Measurements from ENCODE around the gene PCCA.
"Not testable (repeated sequence)": the region's sequence is repeated elsewhere in the genome, so short reads cannot be mapped to it uniquely, and the experiment has no call there.

PCCA gene

DNA sequence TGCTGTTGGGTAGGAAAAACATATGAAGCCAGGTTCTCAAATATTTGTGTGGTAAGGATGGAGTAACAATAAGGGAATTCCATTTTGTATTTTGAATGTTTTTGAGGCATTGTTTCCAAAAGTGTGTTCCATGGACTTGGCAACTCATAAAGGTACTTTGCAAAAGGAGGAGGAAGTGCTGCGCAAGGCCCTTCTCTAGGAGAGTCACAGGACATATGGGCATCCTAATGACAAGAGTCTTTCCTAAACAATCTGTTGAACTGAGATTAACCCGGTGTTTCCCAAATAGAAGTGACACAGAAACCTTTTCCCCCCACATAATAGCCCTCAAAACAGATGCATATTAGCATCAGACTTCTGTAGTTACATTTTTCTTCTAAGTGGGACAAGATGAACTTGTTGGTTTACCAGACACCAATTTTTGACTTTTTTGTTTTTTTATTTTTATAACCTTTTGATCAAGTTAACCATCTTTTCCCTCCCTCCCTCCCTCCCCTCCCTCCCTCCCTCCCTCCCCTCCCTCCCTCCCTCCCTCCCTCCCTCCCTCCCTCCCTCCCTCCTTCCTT lies 209.3 kb downstream of the PCCA start:
- no peak for DNase-seq
- H3K36me3 Mint-ChIP-seq (ENCODE audit: low read depth): no peaks in the 10 kb centered on the region
- no peak overlapping the region for H3K4me3 Mint-ChIP-seq
- no peaks in the 10 kb centered on the region for H3K9me3 Mint-ChIP-seq
- H3K27ac Mint-ChIP-seq: no peak overlapping the region
- H3K4me1 Mint-ChIP-seq (ENCODE audit: low read depth): no peaks in the 10 kb centered on the region
- H3K27me3 Mint-ChIP-seq: no peaks in the 10 kb centered on the region

DNA sequence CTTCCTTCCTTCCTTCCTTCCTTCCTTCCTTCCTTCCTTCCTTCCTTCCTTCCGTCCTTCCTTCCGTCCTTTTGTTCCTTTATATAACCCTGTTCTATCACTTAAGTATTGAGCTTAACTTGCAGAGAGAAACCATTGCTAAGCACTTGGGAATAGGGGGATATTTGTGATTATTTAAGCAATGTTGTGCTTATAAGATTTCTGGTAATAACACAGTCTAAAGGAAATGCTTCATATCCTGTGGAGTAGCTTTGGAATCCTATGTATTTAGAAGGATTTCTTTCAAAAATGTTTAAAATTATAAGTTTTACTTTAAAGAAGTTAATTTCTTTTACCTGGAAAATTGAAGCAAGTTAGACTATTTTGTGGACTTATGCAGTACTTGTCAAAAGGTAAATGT lies 209.8 kb downstream of the PCCA start:
- DNase-seq: no peak
- no peak overlapping the region for H3K4me3 Mint-ChIP-seq
- no peak overlapping the region for H3K27ac Mint-ChIP-seq
- H3K4me1 Mint-ChIP-seq (ENCODE audit: low read depth): no peaks in the 10 kb centered on the region
- H3K27me3 Mint-ChIP-seq: no peaks in the 10 kb centered on the region
- no peaks in the 10 kb centered on the region for H3K36me3 Mint-ChIP-seq (ENCODE audit: low read depth)
- no peaks in the 10 kb centered on the region for H3K9me3 Mint-ChIP-seq

DNA sequence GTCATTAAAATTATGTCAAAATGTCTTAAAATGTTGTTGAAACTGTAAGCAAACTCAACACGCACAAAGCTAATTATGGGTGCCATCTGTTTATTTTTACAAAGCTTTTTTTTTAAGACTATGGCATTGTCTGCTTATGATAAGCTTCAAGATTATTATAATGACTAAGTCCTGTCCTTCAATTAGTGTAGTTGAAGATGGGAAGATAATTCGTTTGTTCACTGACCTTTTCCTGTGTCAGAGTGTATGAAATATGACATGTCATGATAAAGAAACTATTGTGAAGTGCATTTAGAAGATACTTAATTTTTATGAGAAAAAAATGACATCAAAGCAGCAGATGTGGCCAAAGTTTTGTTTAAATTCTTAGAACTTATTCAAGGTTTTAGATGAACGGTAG lies 211.3 kb downstream of the PCCA start:
- H3K27me3 Mint-ChIP-seq: no peaks in the 10 kb centered on the region
- H3K4me3 Mint-ChIP-seq: no peak overlapping the region
- H3K36me3 Mint-ChIP-seq (ENCODE audit: low read depth): no peaks in the 10 kb centered on the region
- H3K4me1 Mint-ChIP-seq (ENCODE audit: low read depth): no peaks in the 10 kb centered on the region
- no peak overlapping the region for H3K27ac Mint-ChIP-seq
- DNase-seq: no peak
- no peaks in the 10 kb centered on the region for H3K9me3 Mint-ChIP-seq

DNA sequence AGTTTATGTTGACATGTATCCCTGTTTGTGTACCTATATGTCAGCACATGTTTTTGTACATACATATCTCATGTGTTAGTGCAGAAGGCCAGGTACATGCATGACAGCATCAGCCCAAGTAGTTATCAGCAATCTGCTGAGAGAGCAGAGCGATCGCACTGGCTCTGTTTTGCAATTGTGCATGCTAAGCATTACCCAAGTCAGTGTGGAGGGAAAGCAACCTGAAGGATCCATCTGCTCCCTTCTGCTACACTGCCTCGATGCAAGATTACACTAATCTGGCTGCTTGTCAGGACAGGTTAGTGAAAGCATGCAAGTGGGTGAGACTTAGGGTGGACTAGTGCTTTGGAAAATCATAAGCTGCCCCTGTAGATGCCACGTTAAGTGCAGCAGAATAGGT lies 211.8 kb downstream of the PCCA start:
- H3K9me3 Mint-ChIP-seq: no peaks in the 10 kb centered on the region

DNA sequence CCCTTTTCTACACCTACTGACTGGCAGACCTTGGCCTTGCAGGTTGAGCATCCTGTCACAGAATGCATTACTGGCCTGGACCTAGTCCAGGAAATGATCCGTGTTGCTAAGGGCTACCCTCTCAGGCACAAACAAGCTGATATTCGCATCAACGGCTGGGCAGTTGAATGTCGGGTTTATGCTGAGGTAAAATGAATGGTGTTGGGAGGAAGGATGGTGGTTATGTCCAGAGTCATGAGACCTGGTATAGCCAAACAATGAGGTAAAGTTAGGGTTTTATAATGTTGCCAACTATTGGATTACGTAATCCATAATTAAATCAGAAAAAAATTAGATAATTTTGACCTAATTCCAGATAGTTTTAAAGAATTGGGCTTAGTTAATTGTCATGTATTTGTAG lies 212.5 kb downstream of the PCCA start:
- Mint-ChIP-seq H3K4me1 (ENCODE audit: low read depth) (no peaks in the 10 kb centered on the region), H3K36me3 (ENCODE audit: low read depth) (no peaks in the 10 kb centered on the region), H3K27me3 (no peaks in the 10 kb centered on the region), H3K27ac (no peak overlapping the region), H3K4me3 (no peak overlapping the region), H3K9me3 (no peaks in the 10 kb centered on the region)
- DNase-seq: no peak

More for the DNA sequence above, 211.8 kb downstream of the PCCA start:
- DNase-seq: no peak
- H3K4me3 Mint-ChIP-seq: no peak overlapping the region
- no peaks in the 10 kb centered on the region for H3K27me3 Mint-ChIP-seq
- H3K36me3 Mint-ChIP-seq (ENCODE audit: low read depth): no peaks in the 10 kb centered on the region
- no peak overlapping the region for H3K27ac Mint-ChIP-seq
- H3K4me1 Mint-ChIP-seq (ENCODE audit: low read depth): no peaks in the 10 kb centered on the region

DNA sequence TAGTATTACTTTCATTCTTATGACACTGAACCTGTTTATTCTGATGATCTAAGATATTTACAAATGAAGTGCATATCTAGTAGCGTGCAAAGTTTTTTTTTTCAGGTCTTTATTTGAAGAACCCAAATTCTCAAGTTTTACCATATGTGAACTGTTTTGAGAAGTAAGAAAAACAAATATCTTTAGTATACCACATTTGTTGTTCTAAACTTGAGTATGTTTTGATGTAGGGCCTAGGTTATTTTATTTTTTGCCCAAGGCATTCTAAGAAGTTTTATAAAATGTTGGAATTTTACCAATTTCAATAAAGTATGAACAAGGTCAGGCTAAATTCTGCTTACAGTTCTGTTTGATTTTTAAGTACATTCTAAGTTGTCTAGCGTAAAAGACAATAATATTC lies 213.5 kb downstream of the PCCA start:
- Mint-ChIP-seq H3K36me3 (ENCODE audit: low read depth) (no peaks in the 10 kb centered on the region), H3K27me3 (no peaks in the 10 kb centered on the region), H3K9me3 (no peaks in the 10 kb centered on the region), H3K4me1 (ENCODE audit: low read depth) (no peaks in the 10 kb centered on the region), H3K27ac (no peak overlapping the region), H3K4me3 (no peak overlapping the region)
- DNase-seq: no peak

DNA sequence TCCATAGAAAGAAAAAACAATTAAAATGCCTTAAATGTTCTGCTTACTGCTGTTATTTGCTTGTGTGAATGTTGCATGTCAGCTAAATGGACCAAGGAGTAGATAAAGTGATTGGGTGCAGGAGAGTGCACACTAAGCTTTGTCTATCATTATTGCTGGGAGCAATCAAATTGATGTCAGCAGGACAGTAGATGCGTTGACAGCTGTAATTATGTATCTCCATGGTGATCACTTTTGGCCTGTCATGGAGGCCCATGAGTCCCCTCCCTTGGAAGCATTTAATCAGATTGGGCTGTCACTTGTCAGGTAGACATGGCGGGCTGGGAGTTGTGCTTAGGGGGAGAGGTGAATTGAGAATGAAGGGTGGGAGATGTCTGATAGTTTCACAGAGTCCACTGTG lies 215.3 kb downstream of the PCCA start:
- no peaks in the 10 kb centered on the region for H3K27me3 Mint-ChIP-seq
- no peaks in the 10 kb centered on the region for H3K4me1 Mint-ChIP-seq (ENCODE audit: low read depth)
- H3K9me3 Mint-ChIP-seq: no peaks in the 10 kb centered on the region
- H3K4me3 Mint-ChIP-seq: no peak overlapping the region
- DNase-seq: no peak
- H3K27ac Mint-ChIP-seq: no peak overlapping the region
- no peaks in the 10 kb centered on the region for H3K36me3 Mint-ChIP-seq (ENCODE audit: low read depth)

DNA sequence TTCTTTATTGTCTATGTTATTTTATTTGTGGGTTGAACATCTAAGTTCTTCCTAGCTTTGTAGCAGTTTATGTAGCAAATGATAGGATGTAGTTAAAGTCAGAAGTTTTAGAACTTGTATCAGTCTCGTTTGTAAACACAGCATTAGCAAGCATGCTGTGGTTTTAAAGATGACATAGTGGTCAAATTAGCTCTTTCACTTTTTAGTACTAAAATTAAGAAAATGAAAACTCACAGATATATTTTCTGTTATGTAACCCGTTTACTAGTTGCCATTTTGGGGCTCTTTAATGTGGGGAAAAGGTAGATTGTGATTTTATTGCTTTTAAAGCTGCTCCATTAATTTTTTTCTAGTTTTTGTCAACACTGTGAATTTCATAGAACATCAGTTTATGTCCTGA lies 216.5 kb downstream of the PCCA start:
- Mint-ChIP-seq H3K9me3 (no peaks in the 10 kb centered on the region), H3K4me1 (ENCODE audit: low read depth) (no peaks in the 10 kb centered on the region), H3K36me3 (ENCODE audit: low read depth) (peaks cover 6% of the 10 kb centered on the region), H3K4me3 (no peak overlapping the region), H3K27ac (no peak overlapping the region), H3K27me3 (no peaks in the 10 kb centered on the region)
- DNase-seq: no peak

DNA sequence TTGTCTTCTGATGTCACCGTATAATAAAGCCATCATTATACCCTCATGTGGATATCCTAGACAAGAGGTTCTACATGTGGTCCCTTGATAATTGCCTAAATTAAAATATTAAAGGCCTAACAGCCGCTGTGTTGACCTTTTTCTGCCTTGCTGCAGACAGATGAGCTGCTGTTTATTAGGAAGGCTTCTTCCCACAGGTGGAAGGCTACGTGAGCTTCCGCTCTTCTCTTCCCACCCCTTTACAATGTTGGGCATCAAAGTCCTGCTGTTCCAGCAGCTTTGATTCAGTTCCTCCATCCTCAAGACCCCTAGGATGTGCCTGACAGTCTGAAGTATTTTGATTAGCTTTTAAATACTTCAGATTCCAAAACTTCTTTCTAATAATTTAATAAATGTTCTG lies 217.1 kb downstream of the PCCA start:
- Mint-ChIP-seq H3K36me3 (ENCODE audit: low read depth) (peaks cover 6% of the 10 kb centered on the region), H3K4me3 (no peak overlapping the region), H3K27ac (no peak overlapping the region), H3K27me3 (no peaks in the 10 kb centered on the region), H3K4me1 (ENCODE audit: low read depth) (no peaks in the 10 kb centered on the region), H3K9me3 (no peaks in the 10 kb centered on the region)
- DNase-seq: no peak

DNA sequence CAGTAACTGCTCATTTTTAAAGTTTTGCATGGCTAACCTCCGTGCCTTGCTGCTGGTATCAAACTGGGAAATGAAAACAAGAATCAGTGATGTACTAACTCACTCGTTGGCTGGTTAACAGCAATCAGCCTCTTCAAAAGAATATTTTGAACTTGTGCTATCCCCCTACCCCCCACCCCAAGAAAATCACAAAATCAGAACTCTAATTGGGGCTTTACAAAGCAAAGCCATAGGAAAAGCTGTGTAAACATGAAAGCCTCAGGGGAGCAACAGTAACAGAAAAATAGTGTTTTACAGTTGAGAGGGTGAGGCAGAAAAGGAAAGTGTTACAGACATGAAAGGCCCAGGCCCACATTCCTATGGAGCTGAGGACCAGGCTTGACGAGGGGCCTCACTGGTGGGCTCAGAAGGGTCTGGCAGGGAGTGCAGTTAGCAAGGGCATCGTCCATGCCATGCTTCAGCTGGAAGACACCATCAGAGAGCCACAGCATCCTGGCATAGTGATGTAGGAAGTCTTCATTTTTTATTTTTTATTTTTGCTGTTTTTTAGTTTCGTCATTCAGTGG lies 217.6 kb downstream of the PCCA start:
- no peak overlapping the region for H3K4me3 Mint-ChIP-seq
- no peaks in the 10 kb centered on the region for H3K9me3 Mint-ChIP-seq
- H3K36me3 Mint-ChIP-seq (ENCODE audit: low read depth): peaks cover 8% of the 10 kb centered on the region
- H3K4me1 Mint-ChIP-seq (ENCODE audit: low read depth): no peaks in the 10 kb centered on the region
- no peak for DNase-seq
- no peak overlapping the region for H3K27ac Mint-ChIP-seq
- H3K27me3 Mint-ChIP-seq: no peaks in the 10 kb centered on the region

DNA sequence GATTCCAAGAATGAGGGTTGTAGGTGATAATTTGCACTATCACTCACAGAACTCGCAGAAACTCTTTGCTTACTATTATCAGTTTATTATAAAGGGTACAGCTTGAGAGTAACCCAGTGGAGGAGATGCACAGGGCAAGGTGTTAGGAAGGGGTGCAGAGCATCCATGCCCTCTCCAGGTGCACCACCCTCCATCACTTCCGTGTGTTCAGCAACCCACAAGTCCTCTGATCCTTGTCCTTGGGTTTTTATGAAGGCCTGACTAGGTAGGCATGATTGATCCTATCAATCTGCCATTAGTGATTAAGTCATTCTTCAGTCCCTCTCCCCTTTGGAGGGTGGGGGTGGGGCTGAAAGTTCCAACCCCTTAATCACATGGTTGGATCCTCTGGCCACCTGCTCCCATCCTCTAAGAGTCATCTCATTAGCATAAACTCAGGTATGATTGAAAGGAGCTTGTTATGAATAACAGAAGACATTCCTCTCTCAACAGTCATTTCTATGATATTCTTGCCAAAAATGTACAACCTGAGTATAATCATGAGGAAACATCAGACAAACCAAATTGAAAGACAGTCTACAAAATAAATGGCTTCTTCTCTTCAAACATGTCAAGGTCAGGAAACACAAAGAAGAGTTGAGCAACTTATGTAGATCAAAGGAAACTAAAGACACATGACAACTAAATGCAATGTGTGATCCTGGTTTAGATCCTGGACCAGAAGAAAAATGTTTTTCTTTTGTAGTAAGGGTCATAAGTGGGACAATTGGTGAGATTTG lies 225.4 kb downstream of the PCCA start:
- H3K27me3 Mint-ChIP-seq: no peaks in the 10 kb centered on the region
- DNase-seq: no peak

DNA sequence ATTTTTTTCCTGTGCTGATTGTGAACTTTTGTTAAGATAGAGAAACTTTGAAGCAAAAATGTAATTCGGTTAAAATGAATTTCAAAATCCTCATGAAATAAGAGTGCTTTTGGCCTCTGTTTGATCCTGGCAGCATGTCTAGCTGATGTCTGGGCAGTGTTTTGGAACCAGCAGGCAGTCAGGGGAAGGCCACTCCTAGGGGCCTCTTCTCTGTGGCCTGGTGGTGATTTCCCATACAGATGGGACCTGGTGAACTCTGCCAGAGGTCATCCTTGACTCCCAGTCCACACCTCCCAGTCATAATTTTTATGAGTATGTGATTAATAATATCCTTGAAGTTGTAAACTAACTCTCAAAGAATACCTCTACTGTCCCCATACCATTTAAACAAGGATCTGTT lies 226.6 kb downstream of the PCCA start:
- H3K36me3 Mint-ChIP-seq (ENCODE audit: low read depth): peaks cover 22% of the 10 kb centered on the region
- no peak overlapping the region for H3K27ac Mint-ChIP-seq
- no peaks in the 10 kb centered on the region for H3K27me3 Mint-ChIP-seq
- no peak for DNase-seq
- no peak overlapping the region for H3K4me3 Mint-ChIP-seq
- H3K4me1 Mint-ChIP-seq (ENCODE audit: low read depth): no peaks in the 10 kb centered on the region
- peaks cover 4% of the 10 kb centered on the region for H3K9me3 Mint-ChIP-seq

More for the DNA sequence above, 225.4 kb downstream of the PCCA start:
- Mint-ChIP-seq H3K27ac (no peak overlapping the region), H3K4me3 (no peak overlapping the region), H3K36me3 (ENCODE audit: low read depth) (peaks cover 23% of the 10 kb centered on the region), H3K4me1 (ENCODE audit: low read depth) (no peaks in the 10 kb centered on the region), H3K9me3 (peaks cover 4% of the 10 kb centered on the region)

DNA sequence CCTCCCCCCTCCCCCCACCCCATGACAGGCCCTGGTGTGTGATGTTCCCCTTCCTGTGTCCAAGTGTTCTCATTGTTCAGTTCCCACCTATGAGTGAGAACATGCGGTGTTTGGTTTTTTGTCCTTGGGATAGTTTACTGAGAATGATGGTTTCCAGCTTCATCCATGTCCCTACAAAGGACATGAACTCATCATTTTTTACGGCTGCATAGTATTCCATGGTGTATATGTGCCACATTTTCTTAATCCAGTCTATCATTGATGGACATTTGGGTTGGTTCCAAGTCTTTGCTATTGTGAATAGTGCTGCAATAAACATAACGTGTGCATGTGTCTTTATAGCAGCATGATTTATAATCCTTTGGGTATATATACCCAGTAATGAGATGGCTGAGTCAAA lies 229.6 kb downstream of the PCCA start:
- H3K36me3 Mint-ChIP-seq (ENCODE audit: low read depth): peaks cover 16% of the 10 kb centered on the region
- H3K4me1 Mint-ChIP-seq (ENCODE audit: low read depth); H3K9me3 Mint-ChIP-seq; H3K27me3 Mint-ChIP-seq; DNase-seq; H3K27ac Mint-ChIP-seq; H3K4me3 Mint-ChIP-seq: not testable (repeated sequence)

DNA sequence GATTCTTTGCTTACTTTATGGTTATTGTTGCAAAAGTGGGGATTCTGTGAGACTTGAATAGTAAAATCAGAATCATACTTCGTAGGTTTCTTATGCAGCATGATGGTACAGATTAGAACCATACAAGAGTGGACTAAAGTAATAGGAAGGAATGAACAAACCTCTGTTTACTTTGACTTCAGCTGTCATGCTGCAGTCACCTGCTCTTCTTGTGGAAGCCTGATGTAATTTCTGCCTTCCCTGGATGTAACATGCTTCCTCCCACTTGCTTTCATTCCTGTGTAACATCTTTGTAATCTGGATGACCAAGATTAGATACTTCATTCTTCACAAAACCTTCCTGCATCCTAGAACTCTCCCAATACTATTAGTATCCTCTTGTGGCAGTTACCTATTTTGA lies 235.0 kb downstream of the PCCA start:
- Mint-ChIP-seq H3K27me3 (no peaks in the 10 kb centered on the region), H3K36me3 (ENCODE audit: low read depth) (peaks cover 19% of the 10 kb centered on the region), H3K9me3 (no peaks in the 10 kb centered on the region), H3K4me1 (ENCODE audit: low read depth) (no peaks in the 10 kb centered on the region), H3K4me3 (no peak overlapping the region), H3K27ac (no peak overlapping the region)
- DNase-seq: no peak

DNA sequence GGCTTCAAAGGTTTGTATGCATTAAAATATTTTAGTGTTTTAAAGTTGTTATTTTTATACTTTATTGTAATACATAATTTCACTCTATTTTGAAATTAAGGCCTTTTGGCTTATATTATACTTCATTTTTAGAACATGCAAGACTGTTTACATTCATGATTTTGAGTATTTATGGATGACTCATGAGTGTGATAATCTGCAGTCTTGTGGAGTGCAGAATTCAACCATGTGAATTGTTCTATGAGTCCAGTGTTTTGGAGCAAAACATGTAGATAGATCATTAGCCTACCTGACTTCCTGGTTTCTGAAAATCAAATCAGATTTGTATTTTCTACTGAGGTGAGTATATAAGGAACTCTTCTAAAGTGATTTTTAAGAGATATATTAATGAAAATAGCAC lies 241.8 kb downstream of the PCCA start:
- Mint-ChIP-seq H3K27me3 (no peaks in the 10 kb centered on the region), H3K4me1 (ENCODE audit: low read depth) (no peaks in the 10 kb centered on the region), H3K9me3 (peaks cover 15% of the 10 kb centered on the region), H3K4me3 (no peak overlapping the region), H3K27ac (no peak overlapping the region), H3K36me3 (ENCODE audit: low read depth) (peaks cover 39% of the 10 kb centered on the region)
- DNase-seq: no peak

Measured in activated T-cell treated with anti-CD3 and anti-CD28 coated beads, Interleukin-2, amount 50 U/mL, for 24 hours (primary cell).